Measurements from ENCODE around the gene EFCAB14. TPM values are rescaled to one million over a fixed set of nuclear protein-coding genes. Genes with fewer than 3 reads are reported as not detected.

Gene EFCAB14
- polyA plus RNA-seq, 3 donors, result 31.4 to 75.5 (median 49.8) TPM

GRCh38 chr1:46647611-46648010 lies 71.3 kb downstream of the EFCAB14 start:
- Mint-ChIP-seq H3K4me3 (no peak overlapping the region), H3K9me3 (peaks cover 0 to 11% (median 7%) of the 10 kb centered on the region in 7 donors), H3K36me3 (peaks cover 41 to 56% of the 10 kb centered on the region in 2 donors), H3K27me3 (ENCODE audit: low read depth in 3 of 3) (no peaks in the 10 kb centered on the region), H3K4me1 (no peaks in the 10 kb centered on the region), H3K27ac (no peak overlapping the region)
- intact Hi-C loops (cut with micrococcal nuclease), result no loop called here
- H3K79me2 ChIP-seq (ENCODE audit: insufficient read depth, low read length), result no peaks in the 10 kb centered on the region
- no peak for DNase-seq
- WGBS (ENCODE audit: insufficient coverage), result no CpG with 5 or more reads among the region's 3 CpGs
- H3K27me3 ChIP-seq (ENCODE audit: control insufficient read depth in 2 of 2, insufficient read depth in 2 of 2, low read length in 2 of 2), result no peaks in the 10 kb centered on the region
- H3K4me3 ChIP-seq (replicated peaks in 1 of 3; ENCODE audit: low read depth in 2 of 3, low read length in 3 of 3), result no peak overlapping the region
- no peaks in the 10 kb centered on the region for H4K20me1 ChIP-seq (ENCODE audit: insufficient read depth, low read length)
- no peak overlapping the region for H3K27ac ChIP-seq (ENCODE audit: low read depth in 1 of 2, low read length in 2 of 2)
- H3K36me3 ChIP-seq (replicated peaks in 1 of 2; ENCODE audit: control insufficient read depth in 1 of 2, insufficient read depth in 2 of 2, low read length in 2 of 2), result peaks cover 24 to 57% of the 10 kb centered on the region in 2 donors
- peaks cover 0 to 9% of the 10 kb centered on the region in 2 donors for H3K9me3 ChIP-seq (replicated peaks in 1 of 2; ENCODE audit: control insufficient read depth in 1 of 2, insufficient read depth in 1 of 2, low read length in 2 of 2)
- TF ChIP-seq CTCF (IDR thresholded peaks at IDR 0.05), result no peak
- H3K9ac ChIP-seq (ENCODE audit: insufficient read depth, low read length, poor library complexity, severe bottlenecking), result no peak overlapping the region
- no peak overlapping the region for H2AFZ ChIP-seq (ENCODE audit: insufficient read depth, low read depth, low read length, poor library complexity, severe bottlenecking)
- H3K4me2 ChIP-seq (replicated peaks; ENCODE audit: extremely low read depth, low read length, poor library complexity, severe bottlenecking), result no peak overlapping the region
- no peaks in the 10 kb centered on the region for H3K4me1 ChIP-seq (ENCODE audit: control insufficient read depth in 1 of 2, insufficient read depth in 2 of 2, low read length in 2 of 2)

GRCh38 chr1:46646844-46647243 lies 72.1 kb downstream of the EFCAB14 start:
- peaks cover 20 to 59% of the 10 kb centered on the region in 2 donors for H3K36me3 ChIP-seq (replicated peaks in 1 of 2; ENCODE audit: control insufficient read depth in 1 of 2, insufficient read depth in 2 of 2, low read length in 2 of 2)
- no peak overlapping the region for H3K27ac ChIP-seq (ENCODE audit: low read depth in 1 of 2, low read length in 2 of 2)
- no peak overlapping the region for H3K9ac ChIP-seq (ENCODE audit: insufficient read depth, low read length, poor library complexity, severe bottlenecking)
- H3K4me3 Mint-ChIP-seq, result no peak overlapping the region
- no peak overlapping the region for H3K27ac Mint-ChIP-seq
- H3K27me3 Mint-ChIP-seq (ENCODE audit: low read depth in 3 of 3), result no peaks in the 10 kb centered on the region
- intact Hi-C loops (cut with micrococcal nuclease), result no loop called here
- no peaks in the 10 kb centered on the region for H4K20me1 ChIP-seq (ENCODE audit: insufficient read depth, low read length)
- H3K27me3 ChIP-seq (ENCODE audit: control insufficient read depth in 2 of 2, insufficient read depth in 2 of 2, low read length in 2 of 2), result no peaks in the 10 kb centered on the region
- H2AFZ ChIP-seq (ENCODE audit: insufficient read depth, low read depth, low read length, poor library complexity, severe bottlenecking), result no peak overlapping the region
- H3K4me1 Mint-ChIP-seq, result no peaks in the 10 kb centered on the region
- H3K9me3 ChIP-seq (replicated peaks in 1 of 2; ENCODE audit: control insufficient read depth in 1 of 2, insufficient read depth in 1 of 2, low read length in 2 of 2), result peaks cover 0 to 9% of the 10 kb centered on the region in 2 donors
- no CpG with 5 or more reads among the region's 2 CpGs for WGBS (ENCODE audit: insufficient coverage)
- no peak overlapping the region for H3K4me3 ChIP-seq (replicated peaks in 1 of 3; ENCODE audit: low read depth in 2 of 3, low read length in 3 of 3)
- H3K36me3 Mint-ChIP-seq, result peaks cover 40 to 55% of the 10 kb centered on the region in 2 donors
- no peaks in the 10 kb centered on the region for H3K4me1 ChIP-seq (ENCODE audit: control insufficient read depth in 1 of 2, insufficient read depth in 2 of 2, low read length in 2 of 2)
- DNase-seq, result no peak
- H3K9me3 Mint-ChIP-seq, result peaks cover 0 to 11% (median 7%) of the 10 kb centered on the region in 7 donors
- H3K79me2 ChIP-seq (ENCODE audit: insufficient read depth, low read length), result no peaks in the 10 kb centered on the region
- no peak for TF ChIP-seq CTCF (IDR thresholded peaks at IDR 0.05)
- no peak overlapping the region for H3K4me2 ChIP-seq (replicated peaks; ENCODE audit: extremely low read depth, low read length, poor library complexity, severe bottlenecking)
